Psoas muscle (tissue), 8 donors: Measurements from ENCODE around the gene OXA1L. TPM values are rescaled to one million over a fixed set of nuclear protein-coding genes. Genes with fewer than 3 reads are reported as not detected.

Experiments
- ATAC-seq, 4 donors: fragments of 200-7000 bp; cut with Tn5 transposase; one replicate each; pipeline ENCODE4 v1.9.1; 2020; ENCODE audit warnings: moderate library complexity in 3 of 4, mild to moderate bottlenecking in 2 of 4
- DNase-seq, 2 donors: peaks; one replicate each; pipeline ENCODE4 v3.0.0-alpha.2; 2020
- H3K27ac ChIP-seq: fragments of 200-600 bp; one replicate; pipeline ENCODE4 v1.8.0; 2022
- H3K27me3 ChIP-seq, 3 donors: fragments of 200-600 bp in 1 of 3; one replicate each; pipeline versions ENCODE4 v1.6.1 to v1.8.0; 2013 to 2022; ENCODE audit warnings: low read length in 2 of 3, mild to moderate bottlenecking in 2 of 3, moderate library complexity in 1 of 3; ENCODE audit not compliant: insufficient read depth in 3 of 3
- H3K36me3 ChIP-seq, 2 donors: fragments of 200-600 bp in 1 of 2; one replicate each; pipeline versions ENCODE4 v1.6.1 to v1.8.0; 2013 to 2022; ENCODE audit warnings: low read depth in 1 of 2, mild to moderate bottlenecking in 1 of 2, moderate library complexity in 1 of 2; ENCODE audit not compliant: insufficient read depth in 1 of 2
- H3K4me1 ChIP-seq: fragments of 200-600 bp; one replicate; pipeline ENCODE4 v1.8.0; 2022
- H3K4me3 ChIP-seq: fragments of 200-600 bp; one replicate; pipeline ENCODE4 v1.8.0; 2022; ENCODE audit warnings: mild to moderate bottlenecking
- H3K9me3 ChIP-seq: fragments of 200-600 bp; one replicate; pipeline ENCODE4 v1.8.0; 2022
- CTCF ChIP-seq: fragments of 200-600 bp; IDR thresholded peaks from one replicate; pipeline ENCODE4 v1.8.0; 2022; ENCODE audit warnings: antibody characterized with exemption
- WGBS, 3 donors: extraction: QIAGEN DNeasy Blood & Tissue Kit; methylation state at CpG; one replicate each; pipeline versions ENCODE4 v1.1.6 to v1.1.7; 2013; 5-methylcytosine and 5-hydroxymethylcytosine counted together
- intact Hi-C, 2 donors: fragments of 100-400 bp; cut with DNase I; formaldehyde crosslinking; loops; one replicate each; pipeline versions ENCODE4 v1.11.0 to v1.14.2; 2022
- polyA plus RNA-seq, 3 donors: library from polyadenylated mRNA; stranded (reverse); fragments of 200-250 nt; gene quantifications; one replicate each; pipeline ENCODE4 v1.2.3, GENCODE V29; 2013
- total RNA-seq, 4 donors: library from RNA; stranded (reverse); fragmentation: NEBNext Ultra II Directional in 2 of 4; extraction: Animal tissue kit (Norgen Biotek cat#: 25700) in 2 of 4; gene quantifications; one replicate each; pipeline versions ENCODE4 v1.2.1 to v1.2.4, GENCODE V29; 2021 to 2023
- donor health status: healthy with polysubstance abuse.
- donor health status: DM: no; HTN: no; CAD: no; lungs with moderate emphysema.
- donor health status: Bipolar disorder and iron deficiency.
- donor health status: healthy.
- donor health status: DM: yes; HTN: yes; CAD: no.
- donor health status: DM: no; HTN: no; CAD: no.
- donor health status: DM: no; HTN: no; CAD: no.
- donor health status: DM: yes; HTN: yes; CAD: no.

OXA1L gene
- total and polyA plus RNA-seq, 7 donors = 90.7 to 168 (median 137) TPM

DNA sequence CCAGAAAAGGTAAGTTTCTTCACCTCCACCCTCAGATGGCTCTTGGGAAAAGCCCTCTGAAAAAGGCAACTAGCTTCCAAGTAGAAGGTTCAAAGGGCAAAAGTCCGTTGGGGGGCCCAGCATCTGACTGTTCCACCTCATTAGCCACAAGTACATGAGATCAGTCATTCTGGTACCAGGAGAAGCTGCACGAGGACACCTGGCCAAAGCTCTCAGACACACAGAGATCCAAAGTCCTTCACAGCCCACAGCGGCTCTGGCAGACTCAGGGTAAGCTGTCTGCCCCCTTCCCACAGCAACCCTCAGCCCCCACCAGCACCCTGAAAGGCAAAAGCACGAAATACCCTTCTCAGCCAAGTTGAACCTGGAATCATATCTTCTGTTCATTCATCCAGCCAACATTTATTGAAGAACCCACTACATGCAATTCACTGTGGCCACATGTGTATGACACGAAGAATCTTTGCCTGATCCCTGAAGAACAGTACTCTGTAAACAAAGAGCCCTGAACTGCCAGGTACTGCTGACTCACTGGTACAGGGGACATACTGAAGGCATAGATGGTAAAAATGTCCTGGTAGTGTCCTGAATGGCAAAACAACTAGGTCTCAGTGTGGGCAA, 29.7 kb downstream of the OXA1L start:
- H3K4me3 ChIP-seq = no peak overlapping the region
- H3K9me3 ChIP-seq = no peaks in the 10 kb centered on the region
- H3K4me1 ChIP-seq = no peaks in the 10 kb centered on the region
- peaks cover 0 to 10% (median 4%) of the 10 kb centered on the region in 3 donors for H3K27me3 ChIP-seq
- DNase-seq (no peak), ATAC-seq (no peak)
- no peak overlapping the region for H3K27ac ChIP-seq
- WGBS, 3 donors = 48 to 64% (median 63%) methylated on average over 5 of the region's 5 CpGs
- intact Hi-C loops = no loop called here
- no peaks in the 10 kb centered on the region for H3K36me3 ChIP-seq
- no peak for TF ChIP-seq CTCF

DNA sequence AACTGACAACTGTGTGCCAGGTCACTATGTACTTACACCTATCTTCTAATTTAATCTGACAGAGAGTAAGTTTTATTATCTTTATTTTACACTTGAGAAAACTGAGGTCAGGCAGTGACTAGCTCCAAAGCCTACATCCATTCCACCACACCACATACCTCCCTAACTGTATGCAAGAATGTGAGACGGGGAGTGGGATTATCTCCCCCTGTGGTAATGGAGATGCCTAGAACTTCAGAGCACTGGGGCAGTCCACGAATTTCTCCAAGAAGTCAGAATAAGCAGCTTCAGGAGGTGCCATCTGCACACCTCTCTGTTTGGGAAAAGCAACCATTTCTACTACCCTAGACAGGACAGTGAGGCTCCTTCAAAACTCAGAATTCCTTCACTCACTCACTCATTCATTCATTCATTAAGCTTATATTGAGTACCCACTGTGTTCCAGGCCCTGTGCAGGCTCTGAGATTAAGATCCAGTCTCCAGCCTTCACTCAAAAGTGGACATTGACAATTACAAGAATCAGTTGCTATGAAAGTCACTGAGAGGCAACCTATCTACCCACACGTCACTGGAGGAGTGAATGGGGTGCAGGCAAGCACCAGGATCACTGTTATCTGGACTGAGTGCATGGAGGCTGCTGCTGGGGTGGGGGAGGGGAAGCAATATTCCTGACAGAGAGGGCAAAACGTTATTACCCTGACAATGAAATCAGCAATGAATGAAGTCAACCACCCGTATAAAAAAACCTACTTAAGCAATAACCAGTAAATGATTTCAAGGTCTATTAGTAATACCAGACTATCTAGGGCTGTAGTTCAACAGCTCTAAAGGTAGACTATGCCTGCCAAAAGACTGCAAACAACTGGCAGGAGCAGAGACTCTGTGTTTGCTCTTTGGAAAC, 30.8 kb downstream of the OXA1L start:
- Histone ChIP-seq H3K9me3 (no peaks in the 10 kb centered on the region), H3K27me3 (peaks cover 0 to 11% (median 4%) of the 10 kb centered on the region in 3 donors), H3K4me1 (no peaks in the 10 kb centered on the region), H3K27ac (no peak overlapping the region), H3K4me3 (no peak overlapping the region), H3K36me3 (no peaks in the 10 kb centered on the region)
- intact Hi-C loops = no loop called here
- TF ChIP-seq CTCF = no peak
- 29 to 47% (median 33%) methylated on average over 5 of the region's 5 CpGs for WGBS, 3 donors
- ATAC-seq (no peak), DNase-seq (no peak)

DNA sequence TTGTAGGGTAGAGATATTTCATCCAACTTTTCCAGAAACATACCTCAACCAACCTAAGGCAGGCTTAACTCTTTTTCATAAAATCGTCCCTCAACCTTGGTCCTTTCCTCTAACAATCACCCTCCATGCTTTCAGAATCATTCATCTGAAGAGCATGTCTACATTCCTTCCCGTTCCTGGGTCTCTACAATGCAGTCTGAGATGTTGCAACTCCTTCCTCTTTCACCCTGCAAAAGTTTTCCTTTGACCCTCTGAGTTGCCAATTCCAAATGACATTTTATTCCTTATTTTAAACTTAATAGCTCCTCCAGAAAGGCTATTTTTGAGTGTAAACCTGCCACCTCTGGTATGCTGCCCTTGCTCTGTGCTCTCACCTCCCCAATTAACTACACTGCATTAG, 32.0 kb downstream of the OXA1L start:
- WGBS, 3 donors = 61 to 67% (median 66%) methylated on average over 2 of the region's 2 CpGs
- TF ChIP-seq CTCF = no peak
- no peak overlapping the region for H3K27ac ChIP-seq
- DNase-seq = no peak
- H3K4me3 ChIP-seq = no peak overlapping the region
- H3K27me3 ChIP-seq = peaks cover 0 to 11% (median 2%) of the 10 kb centered on the region in 3 donors
- no peaks in the 10 kb centered on the region for H3K36me3 ChIP-seq
- no peak for ATAC-seq
- H3K4me1 ChIP-seq = no peaks in the 10 kb centered on the region
- H3K9me3 ChIP-seq = no peaks in the 10 kb centered on the region
- intact Hi-C loops = no loop called here

- WGBS, 3 donors = 82 to 92% (median 91%) methylated on average over 10 of the region's 10 CpGs
Measured at GRCh38 chr14:22800346-22800745, 33.9 kb downstream of the OXA1L start.

More at GRCh38 chr14:22800346-22800745, 33.9 kb downstream of the OXA1L start:
- H3K36me3 ChIP-seq = no peaks in the 10 kb centered on the region
- TF ChIP-seq CTCF = no peak
- no peak overlapping the region for H3K4me3 ChIP-seq
- ATAC-seq (no peak), DNase-seq (no peak)
- H3K4me1 ChIP-seq = no peaks in the 10 kb centered on the region
- H3K9me3 ChIP-seq = no peaks in the 10 kb centered on the region
- intact Hi-C loops = no loop called here
- H3K27me3 ChIP-seq = peaks cover 0 to 11% (median 2%) of the 10 kb centered on the region in 3 donors
- H3K27ac ChIP-seq = no peak overlapping the region
